HEK293 (cell line): Measurements from ENCODE around the gene C3orf20.

Source experiments
- CTCF ChIA-PET: fragments of 350-600 bp; formaldehyde crosslinking; extraction: SDS; loops from one replicate; lab custom pipeline; 2021; ENCODE audit warnings: antibody characterized with exemption; lab: Yijun Ruan, JAX
- POLR2A ChIA-PET: fragments of 300-600 bp; formaldehyde crosslinking; extraction: SDS; loops from one replicate; lab custom pipeline; 2020; ENCODE audit warnings: antibody characterized with exemption, inconsistent platforms; lab: Yijun Ruan, JAX
- H3K27ac ChIP-seq: fragments of 200-500 bp; sonication (Bioruptor generic); 2 replicates; pipeline ENCODE4 v1.5.1; 2014; ENCODE audit warnings: low read depth, low read length, control low read depth, inconsistent platforms; ENCODE audit errors: extremely low read depth
- H3K36me3 ChIP-seq, 2 experiments: fragments of 200-500 bp in 1 of 2; sonication (Bioruptor generic) in 1 of 2; 1 replicate in 1 of 2; 2 replicates in 1 of 2; pipeline ENCODE4 v1.5.1; 2014 to 2017; ENCODE audit warnings: inconsistent platforms in 2 of 2, low read length in 2 of 2; ENCODE audit not compliant: control insufficient read depth in 2 of 2, insufficient read depth in 1 of 2
- H3K4me1 ChIP-seq: fragments of 200-500 bp; sonication (Bioruptor generic); 2 replicates; pipeline ENCODE4 v1.5.1; 2014; ENCODE audit warnings: mild to moderate bottlenecking, low read length, inconsistent platforms; ENCODE audit not compliant: control insufficient read depth, insufficient read depth
- H3K4me3 ChIP-seq: 2 replicates; pipeline ENCODE4 v1.5.1; 2011; ENCODE audit warnings: low read depth, mild to moderate bottlenecking, control low read depth, low read length, moderate library complexity
- H3K9me3 ChIP-seq: fragments of 200-500 bp; sonication (Bioruptor generic); 2 replicates; pipeline ENCODE4 v1.5.1; 2014; ENCODE audit warnings: low read depth, low read length, inconsistent platforms; ENCODE audit not compliant: control insufficient read depth, insufficient read depth
- FEZF1 ChIP-seq: fragments of 450-650 bp; formaldehyde crosslinking; IDR thresholded peaks from 2 replicates; pipeline ENCODE4 v1.5.1; 2016; ENCODE audit warnings: missing biosample characterization, missing genetic modification characterization
- GFI1B ChIP-seq: fragments of 450-650 bp; formaldehyde crosslinking; IDR thresholded peaks from 2 replicates; pipeline ENCODE4 v1.5.1; 2016; ENCODE audit warnings: missing biosample characterization, missing genetic modification characterization
- GLI2 ChIP-seq: fragments of 450-650 bp; formaldehyde crosslinking; IDR thresholded peaks from 2 replicates; pipeline ENCODE4; 2017; ENCODE audit warnings: missing biosample characterization, missing genetic modification characterization, low read depth, borderline replicate concordance
- HOXD13 ChIP-seq: sonication (generic); formaldehyde crosslinking; IDR thresholded peaks from 2 replicates; pipeline ENCODE4 v1.8.0; 2022; ENCODE audit warnings: missing genetic modification reagents, borderline replicate concordance
- SP2 ChIP-seq: fragments of 450-650 bp; formaldehyde crosslinking; IDR thresholded peaks from 2 replicates; pipeline ENCODE4 v1.5.1; 2016; ENCODE audit warnings: missing biosample characterization, missing genetic modification characterization
- WT1 ChIP-seq: fragments of 450-650 bp; formaldehyde crosslinking; IDR thresholded peaks from 2 replicates; pipeline ENCODE4 v1.5.1; 2016; ENCODE audit warnings: missing biosample characterization, missing genetic modification characterization
- YY1 ChIP-seq: fragments of 450-650 bp; formaldehyde crosslinking; IDR thresholded peaks from 2 replicates; pipeline ENCODE4 v1.5.1; 2018; ENCODE audit warnings: missing biosample characterization, missing genetic modification characterization
- ZBTB7A ChIP-seq: fragments of 450-650 bp; formaldehyde crosslinking; IDR thresholded peaks from 2 replicates; pipeline ENCODE4 v1.5.1; 2016; ENCODE audit warnings: low read depth, missing biosample characterization, missing genetic modification characterization
- ZNF114 ChIP-seq: fragments of 450-650 bp; formaldehyde crosslinking; IDR thresholded peaks from 2 replicates; pipeline ENCODE4 v1.5.0; 2017; ENCODE audit warnings: missing biosample characterization, missing genetic modification characterization
- ZNF132 ChIP-seq: fragments of 450-650 bp; formaldehyde crosslinking; IDR thresholded peaks from 2 replicates; pipeline ENCODE4 v1.5.1; 2017; ENCODE audit warnings: missing biosample characterization, missing genetic modification characterization, borderline replicate concordance
- ZNF140 ChIP-seq: fragments of 450-650 bp; formaldehyde crosslinking; IDR thresholded peaks from 2 replicates; pipeline ENCODE4 v1.5.1; 2016; ENCODE audit warnings: missing biosample characterization, missing genetic modification characterization
- ZNF146 ChIP-seq: fragments of 450-650 bp; formaldehyde crosslinking; IDR thresholded peaks from 2 replicates; pipeline ENCODE4 v1.5.1; 2016; ENCODE audit warnings: missing biosample characterization, missing genetic modification characterization
- ZNF184 ChIP-seq: fragments of 450-650 bp; IDR thresholded peaks from 2 replicates; pipeline ENCODE4 v1.5.1; 2018; ENCODE audit warnings: missing biosample characterization, mild to moderate bottlenecking, missing genetic modification characterization
- ZNF350 ChIP-seq: fragments of 450-650 bp; formaldehyde crosslinking; IDR thresholded peaks from 2 replicates; pipeline ENCODE4 v1.5.0; 2017; ENCODE audit warnings: missing biosample characterization, mild to moderate bottlenecking, missing genetic modification characterization
- ZNF391 ChIP-seq: fragments of 450-650 bp; formaldehyde crosslinking; IDR thresholded peaks from 2 replicates; pipeline ENCODE4 v1.5.1; 2016; ENCODE audit warnings: low read depth, missing biosample characterization, missing genetic modification characterization, borderline replicate concordance
- ZNF529 ChIP-seq: fragments of 450-650 bp; formaldehyde crosslinking; IDR thresholded peaks from 2 replicates; pipeline ENCODE4 v1.5.1; 2017; ENCODE audit warnings: missing genetic modification characterization, missing biosample characterization; ENCODE audit not compliant: insufficient replicate concordance
- ZNF585B ChIP-seq: fragments of 450-650 bp; formaldehyde crosslinking; IDR thresholded peaks from 2 replicates; pipeline ENCODE4 v1.5.1; 2016; ENCODE audit warnings: missing biosample characterization, missing genetic modification characterization
- ZNF600 ChIP-seq: fragments of 450-650 bp; formaldehyde crosslinking; IDR thresholded peaks from 2 replicates; pipeline ENCODE4 v1.5.1; 2016; ENCODE audit warnings: missing biosample characterization, missing genetic modification characterization
- ZNF624 ChIP-seq: fragments of 450-650 bp; formaldehyde crosslinking; IDR thresholded peaks from 2 replicates; pipeline ENCODE4 v1.5.1; 2017; ENCODE audit warnings: missing biosample characterization, missing genetic modification characterization
- ZSCAN23 ChIP-seq: fragments of 450-650 bp; formaldehyde crosslinking; IDR thresholded peaks from 2 replicates; pipeline ENCODE4 v1.5.1; 2016; ENCODE audit warnings: missing biosample characterization, missing genetic modification characterization
- TF ChIP-seq, protein P1 (sequence below): fragments of 450-650 bp; formaldehyde crosslinking; IDR thresholded peaks from 2 replicates; pipeline ENCODE4 v1.5.1; 2016; ENCODE audit warnings: missing biosample characterization, missing genetic modification characterization
- TF ChIP-seq, protein P2 (sequence below): fragments of 450-650 bp; formaldehyde crosslinking; IDR thresholded peaks from 2 replicates; pipeline ENCODE4 v1.5.1; 2016; ENCODE audit warnings: missing biosample characterization, missing genetic modification characterization
- TF ChIP-seq, protein P3 (sequence below): fragments of 450-650 bp; formaldehyde crosslinking; IDR thresholded peaks from 2 replicates; pipeline ENCODE4 v1.5.1; 2017; ENCODE audit warnings: missing biosample characterization, mild to moderate bottlenecking, missing genetic modification characterization, moderate library complexity
- TF ChIP-seq, protein P4 (sequence below): fragments of 450-650 bp; formaldehyde crosslinking; optimal IDR thresholded peaks from 2 replicates; pipeline ENCODE3; 2016; ENCODE audit warnings: missing biosample characterization, mild to moderate bottlenecking, missing genetic modification characterization
- TF ChIP-seq, protein P5 (sequence below): fragments of 450-650 bp; formaldehyde crosslinking; IDR thresholded peaks from 2 replicates; pipeline ENCODE4 v1.5.1; 2016; ENCODE audit warnings: missing biosample characterization, missing genetic modification characterization
- TF ChIP-seq, protein P6 (sequence below): fragments of 450-650 bp; formaldehyde crosslinking; IDR thresholded peaks from 2 replicates; pipeline ENCODE4 v1.5.1; 2016; ENCODE audit warnings: missing biosample characterization, missing genetic modification characterization

C3orf20 gene

DNA sequence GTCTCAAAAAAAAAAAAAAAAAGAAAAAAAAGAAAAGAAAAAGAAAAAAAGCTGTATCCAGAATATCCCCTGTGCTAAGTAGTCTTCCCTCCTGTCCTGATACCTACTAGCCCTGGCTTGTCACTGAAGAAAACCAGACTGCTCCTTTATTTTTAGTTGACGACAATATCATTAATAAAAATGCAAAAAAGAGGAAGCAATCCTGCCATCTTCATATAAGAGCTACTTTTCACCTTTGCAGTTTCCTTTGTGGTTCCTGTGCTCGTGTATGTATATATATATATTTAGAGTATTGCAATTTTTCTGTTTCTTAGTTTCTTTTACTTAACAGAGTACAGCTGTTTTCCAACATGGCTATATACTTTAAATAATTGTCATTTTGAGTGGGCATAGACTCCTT is 13.6 kb downstream of the C3orf20 start:
- H3K36me3 ChIP-seq = peaks cover 0 to 6% of the 10 kb centered on the region in 2 experiments; a peak in 1 of 3 replicates
- no peak overlapping the region for H3K27ac ChIP-seq
- TF ChIP-seq, protein P1, sequence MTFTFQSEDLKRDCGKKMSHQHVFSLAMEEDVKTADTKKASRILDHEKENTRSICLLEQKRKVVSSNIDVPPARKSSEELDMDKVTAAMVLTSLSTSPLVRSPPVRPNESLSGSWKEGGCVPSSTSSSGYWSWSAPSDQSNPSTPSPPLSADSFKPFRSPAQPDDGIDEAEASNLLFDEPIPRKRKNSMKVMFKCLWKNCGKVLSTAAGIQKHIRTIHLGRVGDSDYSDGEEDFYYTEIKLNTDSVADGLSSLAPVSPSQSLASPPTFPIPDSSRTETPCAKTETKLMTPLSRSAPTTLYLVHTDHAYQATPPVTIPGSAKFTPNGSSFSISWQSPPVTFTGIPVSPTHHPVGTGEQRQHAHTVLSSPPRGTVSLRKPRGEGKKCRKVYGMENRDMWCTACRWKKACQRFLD (tag by site-specific recombination) = no peak
- no peak for TF ChIP-seq ZNF600 (tag by site-specific recombination)
- no peak for TF ChIP-seq ZSCAN23 (tag by site-specific recombination)
- no peak for TF ChIP-seq ZNF391 (tag by site-specific recombination)
- no peak for TF ChIP-seq ZNF350 (tag by site-specific recombination)
- TF ChIP-seq GLI2 (tag by site-specific recombination) = no peak
- no peak for TF ChIP-seq GFI1B (tag by site-specific recombination)
- TF ChIP-seq ZNF140 (tag by site-specific recombination) = no peak
- TF ChIP-seq, all 188 proteins: peak for 0
- POLR2A ChIA-PET = no interaction called here
- CTCF ChIA-PET = no interaction called here
- H3K9me3 ChIP-seq = no peaks in the 10 kb centered on the region
- H3K4me3 ChIP-seq = no peak overlapping the region
- no peaks in the 10 kb centered on the region for H3K4me1 ChIP-seq

DNA sequence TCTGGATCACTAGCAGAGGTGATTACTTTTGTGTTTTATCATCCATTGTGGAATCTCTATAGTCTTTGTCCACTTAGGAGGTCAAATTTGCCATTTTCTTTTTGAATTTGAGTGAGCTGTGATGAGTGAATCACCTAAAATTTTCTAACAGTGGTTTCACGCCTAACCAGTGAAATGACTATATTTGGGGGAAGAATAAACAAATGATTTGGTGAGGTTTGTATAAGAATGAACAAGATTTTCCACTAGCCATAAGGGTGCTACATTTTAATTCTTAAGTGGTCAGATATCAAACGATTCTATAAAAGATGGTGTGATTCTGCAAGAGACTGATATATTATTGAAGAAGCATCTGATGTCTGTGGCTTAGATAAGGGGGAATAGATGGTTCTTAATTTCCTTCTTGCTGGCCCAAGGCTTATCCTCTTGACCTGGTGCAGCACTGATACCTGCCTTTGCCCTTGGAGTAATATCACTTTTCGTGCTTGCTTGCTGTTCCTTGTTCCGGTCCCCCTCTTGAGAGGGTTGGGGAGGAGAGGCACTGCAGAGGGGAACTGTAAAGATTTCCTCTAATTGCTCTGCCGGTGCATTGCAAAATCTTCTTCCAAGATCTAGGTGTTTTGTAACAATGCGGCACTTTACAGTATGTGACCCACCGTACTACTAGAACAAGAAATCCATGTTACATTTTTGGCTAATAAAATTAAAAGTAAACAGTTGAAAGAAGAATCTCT is 14.5 kb downstream of the C3orf20 start:
- Histone ChIP-seq H3K4me3 (no peak overlapping the region), H3K9me3 (no peaks in the 10 kb centered on the region), H3K4me1 (no peaks in the 10 kb centered on the region), H3K36me3 (peaks cover 0 to 3% of the 10 kb centered on the region in 2 experiments; a peak in 1 of 3 replicates)
- ChIA-PET POLR2A (no interaction called here), CTCF (no interaction called here)
- TF ChIP-seq FEZF1 = no peak
- TF ChIP-seq ZNF132 (tag by site-specific recombination) = no peak
- no peak for TF ChIP-seq ZNF529 (tag by site-specific recombination)
- no peak for TF ChIP-seq ZNF624 (tag by site-specific recombination)
- TF ChIP-seq, protein P2, sequence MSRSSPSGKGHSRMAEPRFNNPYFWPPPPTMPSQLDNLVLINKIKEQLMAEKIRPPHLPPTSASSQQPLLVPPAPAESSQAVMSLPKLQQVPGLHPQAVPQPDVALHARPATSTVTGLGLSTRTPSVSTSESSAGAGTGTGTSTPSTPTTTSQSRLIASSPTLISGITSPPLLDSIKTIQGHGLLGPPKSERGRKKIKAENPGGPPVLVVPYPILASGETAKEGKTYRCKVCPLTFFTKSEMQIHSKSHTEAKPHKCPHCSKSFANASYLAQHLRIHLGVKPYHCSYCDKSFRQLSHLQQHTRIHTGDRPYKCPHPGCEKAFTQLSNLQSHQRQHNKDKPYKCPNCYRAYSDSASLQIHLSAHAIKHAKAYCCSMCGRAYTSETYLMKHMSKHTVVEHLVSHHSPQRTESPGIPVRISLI (tag by site-specific recombination) = no peak
- TF ChIP-seq HOXD13 (CRISPR knock-in tag) = no peak
- TF ChIP-seq, protein P3, sequence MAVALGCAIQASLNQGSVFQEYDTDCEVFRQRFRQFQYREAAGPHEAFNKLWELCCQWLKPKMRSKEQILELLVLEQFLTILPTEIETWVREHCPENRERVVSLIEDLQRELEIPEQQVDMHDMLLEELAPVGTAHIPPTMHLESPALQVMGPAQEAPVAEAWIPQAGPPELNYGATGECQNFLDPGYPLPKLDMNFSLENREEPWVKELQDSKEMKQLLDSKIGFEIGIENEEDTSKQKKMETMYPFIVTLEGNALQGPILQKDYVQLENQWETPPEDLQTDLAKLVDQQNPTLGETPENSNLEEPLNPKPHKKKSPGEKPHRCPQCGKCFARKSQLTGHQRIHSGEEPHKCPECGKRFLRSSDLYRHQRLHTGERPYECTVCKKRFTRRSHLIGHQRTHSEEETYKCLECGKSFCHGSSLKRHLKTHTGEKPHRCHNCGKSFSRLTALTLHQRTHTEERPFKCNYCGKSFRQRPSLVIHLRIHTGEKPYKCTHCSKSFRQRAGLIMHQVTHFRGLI (tag by site-specific recombination) = no peak
- TF ChIP-seq, protein P4, sequence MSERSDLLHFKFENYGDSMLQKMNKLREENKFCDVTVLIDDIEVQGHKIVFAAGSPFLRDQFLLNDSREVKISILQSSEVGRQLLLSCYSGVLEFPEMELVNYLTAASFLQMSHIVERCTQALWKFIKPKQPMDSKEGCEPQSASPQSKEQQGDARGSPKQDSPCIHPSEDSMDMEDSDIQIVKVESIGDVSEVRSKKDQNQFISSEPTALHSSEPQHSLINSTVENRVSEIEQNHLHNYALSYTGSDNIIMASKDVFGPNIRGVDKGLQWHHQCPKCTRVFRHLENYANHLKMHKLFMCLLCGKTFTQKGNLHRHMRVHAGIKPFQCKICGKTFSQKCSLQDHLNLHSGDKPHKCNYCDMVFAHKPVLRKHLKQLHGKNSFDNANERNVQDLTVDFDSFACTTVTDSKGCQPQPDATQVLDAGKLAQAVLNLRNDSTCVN (tag by site-specific recombination) = no peak
- no peak for TF ChIP-seq ZNF114
- TF ChIP-seq, protein P5, sequence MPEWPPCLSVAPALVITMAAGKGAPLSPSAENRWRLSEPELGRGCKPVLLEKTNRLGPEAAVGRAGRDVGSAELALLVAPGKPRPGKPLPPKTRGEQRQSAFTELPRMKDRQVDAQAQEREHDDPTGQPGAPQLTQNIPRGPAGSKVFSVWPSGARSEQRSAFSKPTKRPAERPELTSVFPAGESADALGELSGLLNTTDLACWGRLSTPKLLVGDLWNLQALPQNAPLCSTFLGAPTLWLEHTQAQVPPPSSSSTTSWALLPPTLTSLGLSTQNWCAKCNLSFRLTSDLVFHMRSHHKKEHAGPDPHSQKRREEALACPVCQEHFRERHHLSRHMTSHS = no peak
- TF ChIP-seq SP2 (tag by site-specific recombination) = no peak
- TF ChIP-seq ZNF146 (tag by site-specific recombination) = no peak
- TF ChIP-seq YY1 (tag by site-specific recombination) = no peak
- no peak for TF ChIP-seq ZNF184
- TF ChIP-seq ZBTB7A (tag by site-specific recombination) = no peak
- no peak for TF ChIP-seq ZNF585B (tag by site-specific recombination)
- TF ChIP-seq WT1 = no peak
- TF ChIP-seq, protein P6, sequence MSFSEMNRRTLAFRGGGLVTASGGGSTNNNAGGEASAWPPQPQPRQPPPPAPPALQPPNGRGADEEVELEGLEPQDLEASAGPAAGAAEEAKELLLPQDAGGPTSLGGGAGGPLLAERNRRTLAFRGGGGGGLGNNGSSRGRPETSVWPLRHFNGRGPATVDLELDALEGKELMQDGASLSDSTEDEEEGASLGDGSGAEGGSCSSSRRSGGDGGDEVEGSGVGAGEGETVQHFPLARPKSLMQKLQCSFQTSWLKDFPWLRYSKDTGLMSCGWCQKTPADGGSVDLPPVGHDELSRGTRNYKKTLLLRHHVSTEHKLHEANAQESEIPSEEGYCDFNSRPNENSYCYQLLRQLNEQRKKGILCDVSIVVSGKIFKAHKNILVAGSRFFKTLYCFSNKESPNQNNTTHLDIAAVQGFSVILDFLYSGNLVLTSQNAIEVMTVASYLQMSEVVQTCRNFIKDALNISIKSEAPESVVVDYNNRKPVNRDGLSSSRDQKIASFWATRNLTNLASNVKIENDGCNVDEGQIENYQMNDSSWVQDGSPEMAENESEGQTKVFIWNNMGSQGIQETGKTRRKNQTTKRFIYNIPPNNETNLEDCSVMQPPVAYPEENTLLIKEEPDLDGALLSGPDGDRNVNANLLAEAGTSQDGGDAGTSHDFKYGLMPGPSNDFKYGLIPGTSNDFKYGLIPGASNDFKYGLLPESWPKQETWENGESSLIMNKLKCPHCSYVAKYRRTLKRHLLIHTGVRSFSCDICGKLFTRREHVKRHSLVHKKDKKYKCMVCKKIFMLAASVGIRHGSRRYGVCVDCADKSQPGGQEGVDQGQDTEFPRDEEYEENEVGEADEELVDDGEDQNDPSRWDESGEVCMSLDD (tag by site-specific recombination) = no peak
- TF ChIP-seq, all 188 proteins: peak for 0
- H3K27ac ChIP-seq = no peak overlapping the region
